HG03060 (cell line): Measurements from ENCODE around the gene SMYD1.

Source experiments
- ATAC-seq: cut with Tn5 transposase; IDR thresholded peaks from one replicate; pipeline ENCODE4 v1.9.1; 2021; ENCODE audit warnings: low read depth, moderate number of reproducible peaks; ENCODE audit not compliant: unreplicated experiment

The SMYD1 gene

GRCh38 chr2:88086401-88086800 lies 18.8 kb downstream of the SMYD1 start:
- no peak for ATAC-seq

- no peak for ATAC-seq
Measured at GRCh38 chr2:88087073-88087472, 19.4 kb downstream of the SMYD1 start.

GRCh38 chr2:88087763-88088162 lies 20.1 kb downstream of the SMYD1 start:
- no peak for ATAC-seq

DNA sequence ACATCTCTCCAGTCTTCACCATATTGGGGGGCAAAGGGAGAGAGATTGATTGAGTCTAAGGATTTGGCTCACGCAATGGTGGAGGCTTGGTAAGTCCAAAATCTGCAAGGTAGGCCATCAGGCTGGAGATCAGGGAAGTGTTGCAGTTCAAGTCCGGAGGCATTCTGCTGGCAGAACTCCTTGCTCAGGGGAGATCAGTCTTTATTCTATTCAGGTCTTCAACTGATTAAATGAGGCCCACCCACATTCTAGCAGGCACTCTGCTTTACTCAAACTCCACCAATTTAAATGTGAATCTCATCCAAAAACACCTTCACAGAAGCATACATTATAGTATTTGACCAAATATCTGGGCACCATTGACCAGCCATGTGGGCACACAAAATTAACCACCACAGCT lies 21.4 kb downstream of the SMYD1 start:
- ATAC-seq: no peak

DNA sequence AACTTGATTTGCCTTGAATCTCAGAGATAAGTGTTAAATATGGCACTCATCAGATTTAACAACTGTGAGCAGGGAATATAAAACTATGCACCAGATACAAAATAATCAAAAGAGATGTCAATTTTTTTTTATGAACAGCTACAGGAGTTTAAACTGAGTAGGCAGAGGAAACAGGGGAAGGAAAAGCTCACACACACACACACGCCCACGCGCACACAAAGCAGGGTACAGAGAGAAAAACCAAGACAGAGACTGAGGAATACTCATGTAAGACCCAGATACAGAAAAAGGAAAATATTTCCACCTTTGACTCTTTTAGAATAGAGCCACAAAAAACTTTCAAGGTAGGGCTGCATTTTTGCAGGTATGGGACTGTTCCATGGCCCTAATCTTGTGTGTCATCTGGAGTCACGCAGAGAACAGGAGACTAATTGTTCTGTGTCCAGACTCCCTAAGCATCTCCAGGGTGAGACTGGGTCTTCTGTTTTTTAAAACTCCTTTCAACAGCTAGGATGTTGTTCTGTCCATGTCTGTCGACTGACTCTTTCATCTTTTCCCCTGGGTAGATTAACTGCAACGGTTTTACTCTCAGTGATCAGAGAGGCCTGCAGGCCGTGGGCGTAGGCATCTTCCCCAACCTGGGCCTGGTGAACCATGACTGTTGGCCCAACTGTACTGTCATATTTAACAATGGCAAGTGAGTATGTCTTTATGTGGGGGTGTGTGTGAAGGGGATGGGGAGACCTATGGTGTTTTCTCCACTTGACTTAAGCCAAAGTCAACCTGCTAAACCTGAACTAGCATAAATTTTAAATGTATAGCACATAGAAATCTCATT lies 23.0 kb downstream of the SMYD1 start:
- no peak for ATAC-seq

GRCh38 chr2:88091943-88092342 lies 24.3 kb downstream of the SMYD1 start:
- ATAC-seq: no peak

GRCh38 chr2:88092773-88093172 lies 25.1 kb downstream of the SMYD1 start:
- no peak for ATAC-seq

- ATAC-seq: no peak
Measured at GRCh38 chr2:88095022-88095421, 27.4 kb downstream of the SMYD1 start.

DNA sequence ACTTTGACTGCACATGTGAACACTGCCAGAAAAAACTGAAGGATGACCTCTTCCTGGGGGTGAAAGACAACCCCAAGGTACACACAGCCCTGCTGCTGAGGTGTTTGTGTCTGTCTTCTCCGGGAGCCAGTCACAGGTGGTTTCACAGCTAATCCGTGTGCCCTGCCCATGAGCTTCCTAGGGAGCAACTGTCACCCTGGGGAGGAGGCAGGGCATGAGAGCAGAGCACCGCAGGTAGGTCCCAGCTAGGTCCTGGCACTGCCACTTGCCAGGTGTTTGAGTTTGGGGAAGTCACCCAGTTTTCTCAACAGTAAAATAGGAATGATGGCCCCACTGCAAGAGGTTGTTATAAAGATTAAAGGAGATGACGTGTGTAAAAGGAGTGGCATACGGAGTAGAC lies 29.1 kb downstream of the SMYD1 start:
- ATAC-seq: no peak

DNA sequence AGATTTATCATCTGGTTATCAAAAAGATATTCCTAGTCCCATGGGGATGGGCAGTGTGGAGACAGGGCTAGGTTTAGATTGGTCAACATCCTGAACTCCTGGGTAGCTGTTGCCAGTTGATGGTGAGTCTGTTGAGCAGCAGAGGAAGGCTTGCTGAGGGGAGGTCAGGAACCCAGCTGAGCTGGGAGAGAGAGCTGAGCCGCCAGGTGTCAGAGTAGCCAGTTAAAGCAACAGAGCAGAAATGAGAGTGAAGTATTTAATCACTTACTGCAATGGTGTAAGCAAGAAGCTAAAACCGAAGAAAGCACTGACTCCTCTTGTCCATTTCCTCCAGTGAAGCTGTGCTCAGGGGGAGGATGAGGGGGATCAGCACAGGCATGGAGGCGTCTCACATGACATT lies 29.6 kb downstream of the SMYD1 start:
- no peak for ATAC-seq

DNA sequence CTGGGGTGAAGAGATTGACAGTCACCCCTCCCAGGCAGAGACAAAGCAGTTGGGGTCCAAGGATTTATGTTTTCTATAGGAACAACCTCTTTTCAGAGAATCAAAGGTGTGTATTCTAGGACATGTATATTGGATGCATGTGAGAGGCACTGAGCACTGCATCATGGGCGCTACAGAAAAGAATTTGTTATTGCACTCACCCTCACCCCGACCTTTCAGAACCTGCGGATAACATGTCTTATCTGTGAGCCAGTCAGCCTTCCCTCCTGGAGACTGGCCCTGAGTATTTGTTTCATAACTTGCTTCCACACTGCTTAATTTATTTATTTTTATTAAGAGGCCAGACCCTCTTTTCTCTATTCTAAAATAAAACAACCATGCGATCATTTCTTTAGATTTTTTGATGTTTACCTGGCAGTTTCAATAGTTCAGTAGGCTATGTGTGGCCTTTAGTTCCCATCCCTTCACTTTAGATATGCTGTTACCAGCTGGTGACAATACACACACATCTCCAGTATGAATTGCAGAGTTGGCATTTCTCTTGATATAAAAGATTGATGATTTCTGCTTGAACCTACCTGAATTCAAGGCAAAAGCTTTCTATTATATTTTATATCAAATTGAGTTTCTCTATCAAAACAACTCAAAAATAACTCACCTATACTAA lies 30.4 kb downstream of the SMYD1 start:
- no peak for ATAC-seq

DNA sequence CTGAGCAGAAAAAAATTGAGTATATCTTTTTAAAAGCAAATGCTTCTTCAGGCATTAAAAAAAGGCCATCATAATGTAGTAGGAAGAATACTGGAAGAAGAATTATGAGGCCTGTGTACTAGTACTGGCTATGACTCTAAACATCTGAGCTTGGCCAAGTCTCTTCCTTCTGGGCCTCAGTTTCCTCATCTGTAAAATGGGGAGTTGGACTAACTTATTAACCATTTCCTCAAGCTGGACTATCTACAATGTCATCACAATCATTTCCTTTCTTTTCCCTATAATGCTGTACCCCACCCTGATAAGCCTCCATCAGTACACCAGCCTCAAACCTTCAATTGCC lies 30.9 kb downstream of the SMYD1 start:
- ATAC-seq: no peak

- no peak for ATAC-seq
Measured at GRCh38 chr2:88099798-88100488, 32.3 kb downstream of the SMYD1 start.

GRCh38 chr2:88100489-88100858 lies 32.8 kb downstream of the SMYD1 start:
- ATAC-seq: no peak

GRCh38 chr2:88108796-88109195 lies 41.2 kb downstream of the SMYD1 start:
- ATAC-seq: no peak

GRCh38 chr2:88110830-88111229 lies 43.2 kb downstream of the SMYD1 start:
- ATAC-seq: no peak

DNA sequence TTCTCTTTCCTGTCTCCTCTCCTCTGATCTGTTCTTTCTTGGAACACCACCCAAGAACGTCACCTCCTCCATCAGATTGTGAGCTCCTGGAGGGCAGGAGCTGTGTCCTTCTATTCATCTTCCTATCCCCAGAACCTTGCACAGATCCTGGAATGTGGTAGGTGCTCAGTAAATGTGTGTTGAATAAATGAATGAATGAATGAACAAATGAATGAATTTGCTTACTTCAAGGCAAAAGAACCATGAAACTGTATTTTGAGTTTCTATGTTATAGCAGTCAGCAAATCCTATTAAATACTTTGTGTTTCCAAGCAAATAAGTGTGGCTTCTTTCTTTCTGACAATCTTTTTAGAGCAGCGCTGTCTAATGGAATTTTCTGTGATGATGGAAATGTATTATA lies 45.4 kb downstream of the SMYD1 start:
- no peak for ATAC-seq

DNA sequence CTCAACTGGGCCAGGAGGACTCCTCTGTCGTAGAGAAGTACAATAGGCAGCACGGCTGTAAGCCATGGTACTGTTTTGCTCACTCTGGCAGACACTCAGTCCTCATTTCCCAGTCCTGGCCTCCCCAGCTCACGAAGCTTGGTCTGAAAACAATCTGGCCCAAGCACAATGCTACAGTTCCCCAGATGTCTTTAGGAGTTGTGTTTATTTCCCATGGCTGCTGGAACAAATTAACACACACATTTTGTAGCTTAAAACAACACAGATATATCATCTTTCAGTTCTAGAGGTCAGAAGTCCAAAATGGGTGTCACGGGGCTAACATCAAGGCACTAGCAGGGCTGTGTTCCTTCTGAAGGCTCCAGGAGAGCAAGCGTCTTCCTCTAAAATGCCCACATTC lies 47.3 kb downstream of the SMYD1 start:
- no peak for ATAC-seq

DNA sequence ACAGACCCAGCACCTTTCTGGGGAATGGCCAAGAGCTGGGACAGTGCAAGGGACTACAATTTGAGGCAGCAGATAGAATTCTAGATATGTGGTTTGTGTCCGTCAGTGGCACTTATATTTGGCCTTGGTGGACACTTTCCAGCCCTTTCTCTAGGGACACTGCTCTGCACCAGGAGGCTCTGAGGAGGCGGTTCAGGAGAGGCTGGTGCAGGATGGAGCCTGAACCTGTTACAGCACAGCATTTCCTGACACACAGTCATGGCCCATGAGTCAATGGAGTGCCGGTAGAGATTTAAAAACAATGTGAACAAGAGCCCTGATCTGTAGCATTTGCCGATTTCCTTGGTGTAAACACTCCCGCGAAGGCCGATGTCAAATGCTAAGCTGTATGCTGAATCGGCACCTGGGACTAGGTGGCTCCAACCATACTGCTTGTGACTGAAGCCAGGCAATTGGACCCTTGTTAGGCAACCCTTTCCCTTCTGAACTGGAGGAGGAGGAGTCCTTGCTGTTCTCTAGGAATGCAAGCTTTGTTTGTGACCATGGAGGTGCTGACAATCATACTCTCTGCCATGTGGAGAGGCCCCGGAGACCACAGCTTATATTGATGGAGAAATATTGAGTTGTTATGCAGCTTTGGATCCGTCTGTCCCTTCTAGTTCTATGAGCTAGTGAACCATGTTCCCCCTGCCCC lies 48.3 kb downstream of the SMYD1 start:
- no peak for ATAC-seq

GRCh38 chr2:88116669-88117432 lies 49.2 kb downstream of the SMYD1 start:
- no peak for ATAC-seq
